ENCODE data around the gene GNAS-AS1. TPM values are rescaled to one million over a fixed set of nuclear protein-coding genes. Genes with fewer than 3 reads are reported as not detected.

The GNAS-AS1 gene
- total and polyA plus RNA-seq, 10 of the 15 experiments (the other 5 are each of a cell fraction or from before 2014, with no cell fraction given): 0.06 to 2.7 (median 1.2) TPM

DNA sequence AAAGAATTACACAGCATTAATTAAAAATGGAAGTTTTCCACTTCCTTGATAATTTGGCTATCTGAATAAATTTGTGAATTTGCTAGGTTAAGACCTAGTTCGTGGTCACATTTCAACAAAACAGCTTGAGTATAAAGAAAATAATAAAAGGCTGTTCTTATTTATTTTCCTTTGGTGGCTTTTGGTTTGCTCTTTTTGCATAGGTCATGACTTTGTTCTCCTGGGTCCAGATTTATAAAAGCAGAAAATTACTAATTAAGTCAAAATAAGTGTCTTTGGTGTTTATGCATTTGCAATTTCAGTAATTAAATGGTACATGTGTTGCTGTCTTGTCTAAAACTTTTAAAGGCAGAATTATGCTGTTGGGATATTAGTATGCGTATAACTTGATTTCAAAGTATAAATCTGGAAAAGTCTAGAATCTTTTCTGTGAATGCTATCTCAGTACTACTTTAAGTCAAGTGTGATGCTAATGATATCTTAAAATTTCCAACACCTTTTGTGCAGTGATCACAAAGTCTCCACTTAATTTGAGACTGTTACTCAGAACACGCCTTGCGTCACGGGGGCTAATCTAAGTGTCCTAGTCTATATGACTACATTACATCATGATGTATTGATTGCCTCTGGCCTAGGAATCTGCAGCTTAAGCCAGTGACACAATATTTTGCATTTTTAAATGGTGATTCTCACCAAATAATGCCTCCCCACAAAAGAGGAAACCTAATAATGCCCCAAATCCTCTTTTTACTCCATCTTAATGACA is 42.8 kb upstream of the GNAS-AS1 start (continued):
- TF ChIP-seq SMAD5 (IDR thresholded peaks at IDR 0.05; ENCODE audit: low read depth) (no peak), SREBF2 (IDR thresholded peaks at IDR 0.05; ENCODE audit: low read length) (no peak), RAD51 (IDR thresholded peaks at IDR 0.05) (no peak), ATF7 (IDR thresholded peaks at IDR 0.05; ENCODE audit: low read depth) (peak; percentile 90), RFX5 (IDR thresholded peaks at IDR 0.05; ENCODE audit: low read depth, low read length) (no peak)

DNA sequence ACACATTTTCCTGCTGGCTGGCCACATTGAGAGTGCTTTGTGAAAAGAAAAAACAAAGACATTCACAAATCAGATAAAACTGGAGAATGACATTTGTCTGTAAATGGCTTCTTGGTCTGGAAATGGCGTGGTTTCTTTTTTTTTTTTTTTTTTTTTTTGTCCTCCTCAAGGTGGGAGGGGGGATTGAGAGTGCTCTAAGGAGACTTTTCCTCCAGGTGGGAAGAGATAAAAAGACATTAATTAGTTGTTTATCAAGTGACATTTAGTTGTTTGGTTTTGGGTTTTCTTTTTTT is 42.2 kb upstream of the GNAS-AS1 start:
- WGBS (ENCODE audit: insufficient coverage, insufficient replicate concordance, low lambda C conversion rate, missing lambda C conversion rate): 0% methylated on average over 1 of the region's 1 CpG
- H3K36me3 ChIP-seq (ENCODE audit: control insufficient read depth in 2 of 2, insufficient read depth in 2 of 2, low read length in 1 of 2): peaks cover 0 to 8% of the 10 kb centered on the region in 2 experiments; a peak in 2 of 4 replicates
- H3K9me3 ChIP-seq (replicated peaks; ENCODE audit: control insufficient read depth, insufficient read depth, low read length): no peaks in the 10 kb centered on the region
- CTCF ChIA-PET: interaction anchor here (1.3 to 1.5 kb wide), 2 partner anchors 15 to 90 kb away, joined by 3 to 4 read pairs; no protein-coding TSS in a partner anchor
- no TSS peak for BruUV-seq (replicated peaks)
- SMC1A ChIA-PET (ENCODE audit: uncharacterized antibody, unreplicated experiment): no interaction called here
- H3K4me1 ChIP-seq (ENCODE audit: control insufficient read depth, insufficient read depth, low read length): peaks cover 14% of the 10 kb centered on the region
- POLR2A ChIA-PET: interaction anchor here (0.6 to 1.2 kb wide), 2 partner anchors 14 to 89 kb away, joined by 3 to 4 read pairs; no protein-coding TSS in a partner anchor
- peaks cover 5% of the 10 kb centered on the region; the same call in 1 of the 2 replicates for H4K20me1 ChIP-seq (ENCODE audit: control insufficient read depth, insufficient read depth)
- H3K4me2 ChIP-seq (ENCODE audit: control insufficient read depth, insufficient read depth): peak overlapping the region; percentile 86
- ATAC-seq (no peak), DNase-seq (ENCODE audit: low read depth, low spot score) (no peak), FAIRE-seq (no peak)
- no peak overlapping the region for H2AFZ ChIP-seq (ENCODE audit: control insufficient read depth, low read depth, low read length)
- peak overlapping the region; percentile 94 for H3K4me3 ChIP-seq
- in situ Hi-C loops (cut with MboI): no loop called here
- RAD21 ChIA-PET (ENCODE audit: unreplicated experiment): interaction anchor here (1.3 kb wide), 1 partner anchor 15 kb away, joined by 4 read pairs; no protein-coding TSS in a partner anchor
- peak overlapping the region; percentile 71 for H3K27ac ChIP-seq (ENCODE audit: control insufficient read depth, insufficient read depth)
- H3K79me2 ChIP-seq (ENCODE audit: control insufficient read depth, insufficient read depth, low read length): peaks cover 78% of the 10 kb centered on the region
- peak overlapping the region; percentile 80 for H3K9ac ChIP-seq (ENCODE audit: control insufficient read depth, insufficient read depth, low read length)
- TF ChIP-seq YY1 (IDR thresholded peaks at IDR 0.05; ENCODE audit: low read depth, low read length) (peak; percentile 73; the same call in 1 of the 2 replicates), FOS (IDR thresholded peaks at IDR 0.05; ENCODE audit: borderline replicate concordance, extremely low read depth, insufficient read length) (no peak), ZNF384 (IDR thresholded peaks at IDR 0.05; ENCODE audit: borderline replicate concordance, low read depth, low read length) (peak; percentile 91), SP1 (IDR thresholded peaks at IDR 0.05; ENCODE audit: low read depth, low read length) (no peak), HDAC2 (IDR thresholded peaks at IDR 0.05) (no peak), CHD1 (IDR thresholded peaks at IDR 0.05; ENCODE audit: low read depth, low read length) (0 out of 2 replicates have a peak, but pooled peaks have one; percentile 37)
- TF ChIP-seq, protein P1, sequence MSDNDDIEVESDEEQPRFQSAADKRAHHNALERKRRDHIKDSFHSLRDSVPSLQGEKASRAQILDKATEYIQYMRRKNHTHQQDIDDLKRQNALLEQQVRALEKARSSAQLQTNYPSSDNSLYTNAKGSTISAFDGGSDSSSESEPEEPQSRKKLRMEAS (IDR thresholded peaks at IDR 0.05; ENCODE audit: low read depth, low read length): peak; percentile 1; the same call in 1 of the 2 replicates
- TF ChIP-seq, protein P2, sequence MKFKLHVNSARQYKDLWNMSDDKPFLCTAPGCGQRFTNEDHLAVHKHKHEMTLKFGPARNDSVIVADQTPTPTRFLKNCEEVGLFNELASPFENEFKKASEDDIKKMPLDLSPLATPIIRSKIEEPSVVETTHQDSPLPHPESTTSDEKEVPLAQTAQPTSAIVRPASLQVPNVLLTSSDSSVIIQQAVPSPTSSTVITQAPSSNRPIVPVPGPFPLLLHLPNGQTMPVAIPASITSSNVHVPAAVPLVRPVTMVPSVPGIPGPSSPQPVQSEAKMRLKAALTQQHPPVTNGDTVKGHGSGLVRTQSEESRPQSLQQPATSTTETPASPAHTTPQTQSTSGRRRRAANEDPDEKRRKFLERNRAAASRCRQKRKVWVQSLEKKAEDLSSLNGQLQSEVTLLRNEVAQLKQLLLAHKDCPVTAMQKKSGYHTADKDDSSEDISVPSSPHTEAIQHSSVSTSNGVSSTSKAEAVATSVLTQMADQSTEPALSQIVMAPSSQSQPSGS (IDR thresholded peaks at IDR 0.05; ENCODE audit: low read length): 0 out of 2 replicates have a peak, but pooled peaks have one; percentile 22
- no peaks in the 10 kb centered on the region for H3K27me3 ChIP-seq (replicated peaks in 1 of 2; ENCODE audit: control insufficient read depth in 2 of 2, insufficient read depth in 2 of 2, low read length in 1 of 2)
- intact Hi-C loops (cut with micrococcal nuclease; ENCODE audit: unreplicated experiment): loop anchor here (2.0 kb wide), 3 partner anchors 14 to 140 kb away; partner anchors contain the start of genes ATP5F1E and NELFCD
